GM21390 (cell line): Measurements from ENCODE around the gene CMA1.
"Not testable (repeated sequence)": the region's sequence is repeated elsewhere in the genome, so short reads cannot be mapped to it uniquely, and the experiment has no call there.

Experiments used
- ATAC-seq: cut with Tn5 transposase; IDR thresholded peaks from one replicate; pipeline ENCODE4 v1.9.1; 2021; ENCODE audit not compliant: unreplicated experiment

Gene CMA1

DNA sequence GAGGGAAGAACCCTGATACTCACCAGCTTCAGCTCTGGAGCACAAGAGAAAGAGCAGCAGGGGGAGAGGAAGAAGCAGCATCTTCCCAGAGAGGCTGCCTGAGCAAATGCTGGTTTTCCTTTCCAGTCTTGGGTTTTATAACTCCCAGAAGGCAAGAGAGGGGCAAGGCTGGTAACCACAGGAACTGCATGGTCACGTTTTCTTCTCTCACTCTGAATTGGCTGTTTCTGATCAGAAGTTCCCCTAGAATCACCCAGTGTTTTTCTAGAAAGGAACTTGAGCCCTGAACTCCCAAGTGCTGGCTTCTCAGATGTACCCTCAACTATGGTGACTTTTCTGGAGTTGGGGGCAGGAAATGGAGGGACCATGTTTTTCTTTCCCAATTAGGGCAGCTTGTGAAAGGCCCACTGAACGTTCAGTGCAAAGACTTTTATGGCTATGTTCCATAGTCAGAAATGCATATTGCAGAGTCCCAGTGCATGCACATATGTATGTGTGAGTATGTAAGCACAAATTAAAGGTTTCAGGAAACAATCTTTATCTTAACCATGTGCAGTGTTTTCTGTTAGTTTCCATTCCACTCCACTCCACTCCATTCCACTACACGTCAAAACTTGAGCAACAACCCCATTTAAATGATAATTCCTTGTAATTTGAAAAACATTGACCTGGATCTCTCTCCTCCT, at the start of gene CMA1:
Gene CMA1, minus strand, starts transcription at position 111 of the 686 bp plus-strand sequence. Its CDS starts 30 bp downstream, at position 81.
- ATAC-seq: no peak

DNA sequence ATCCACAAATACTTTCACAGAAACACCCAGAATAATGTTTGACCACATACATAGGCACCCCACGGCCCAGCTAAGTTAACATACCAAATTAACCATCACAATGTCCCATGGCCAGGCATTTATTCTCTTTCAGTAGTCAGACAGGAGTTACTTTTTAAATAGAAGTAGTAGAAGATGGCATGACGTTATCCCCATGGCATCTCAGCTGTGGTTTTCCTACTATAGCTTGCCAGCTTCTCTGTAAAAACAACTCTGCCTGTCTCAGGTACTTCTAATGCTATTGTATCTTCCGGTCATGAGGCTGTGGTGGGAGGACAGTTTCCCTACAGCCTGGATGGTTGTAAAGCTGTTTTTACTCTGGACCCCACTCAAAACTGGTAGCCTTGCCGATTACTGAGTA, 48.7 kb upstream of the CMA1 start:
- no peak for ATAC-seq

DNA sequence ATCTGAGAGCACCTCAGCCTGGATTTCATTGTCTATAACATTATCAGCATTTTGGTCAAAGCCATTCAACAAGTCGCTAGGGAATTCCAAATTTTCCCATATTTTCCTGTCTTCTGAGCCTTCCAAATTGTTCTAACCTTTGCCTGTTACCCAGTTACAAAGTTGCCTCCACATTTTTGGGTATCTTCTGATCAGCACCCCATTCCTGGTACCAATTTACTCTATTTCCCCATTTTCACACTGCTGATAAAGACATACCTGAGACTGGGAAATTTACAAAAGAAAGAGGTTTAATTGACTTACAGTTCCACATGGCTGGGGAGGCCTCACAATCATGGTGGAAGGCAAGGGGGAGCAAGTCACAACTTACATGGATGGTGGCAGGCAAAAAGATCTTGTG, 41.0 kb upstream of the CMA1 start:
- ATAC-seq: not testable (repeated sequence)

GRCh38 chr14:24542346-24542936, 34.4 kb upstream of the CMA1 start:
- no peak for ATAC-seq

DNA sequence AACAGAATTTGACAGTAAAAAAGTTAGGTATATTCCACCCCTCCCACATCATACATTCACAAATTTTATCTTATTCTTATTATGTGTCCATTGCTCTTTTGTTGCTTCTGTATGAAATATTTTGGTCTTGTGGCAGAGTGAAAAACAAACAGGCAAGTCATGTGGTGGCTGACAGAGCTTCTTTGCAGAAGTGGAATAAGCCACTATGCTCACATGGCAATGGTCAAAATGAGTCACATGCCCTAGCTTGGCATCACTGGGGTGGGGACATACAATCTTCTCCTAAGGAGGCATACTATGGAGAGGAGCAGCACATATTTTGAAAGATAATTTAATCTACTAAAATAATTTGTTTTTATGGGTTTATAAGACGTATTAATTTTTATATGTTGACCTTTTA, 27.7 kb upstream of the CMA1 start:
- no peak for ATAC-seq

DNA sequence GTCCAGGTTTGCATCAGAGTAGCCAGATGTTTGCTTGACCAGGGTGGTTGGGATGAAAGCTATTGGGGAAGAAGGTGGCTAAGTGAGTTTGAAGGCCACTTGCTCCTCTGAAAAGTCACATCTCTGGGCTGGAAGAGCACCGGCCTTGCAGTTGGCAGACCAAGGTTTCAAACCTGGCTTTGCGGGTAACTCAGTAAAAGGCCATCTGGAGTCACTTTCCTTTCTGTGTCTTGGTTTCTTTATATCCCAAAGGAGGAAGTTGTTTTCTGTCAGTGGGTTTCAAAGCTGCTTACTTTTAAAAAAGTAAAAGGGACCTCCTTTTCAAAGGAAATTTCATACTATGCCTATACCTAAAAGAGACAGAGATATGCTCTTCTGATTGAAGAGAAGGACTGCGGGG, 26.2 kb upstream of the CMA1 start:
- ATAC-seq: no peak

DNA sequence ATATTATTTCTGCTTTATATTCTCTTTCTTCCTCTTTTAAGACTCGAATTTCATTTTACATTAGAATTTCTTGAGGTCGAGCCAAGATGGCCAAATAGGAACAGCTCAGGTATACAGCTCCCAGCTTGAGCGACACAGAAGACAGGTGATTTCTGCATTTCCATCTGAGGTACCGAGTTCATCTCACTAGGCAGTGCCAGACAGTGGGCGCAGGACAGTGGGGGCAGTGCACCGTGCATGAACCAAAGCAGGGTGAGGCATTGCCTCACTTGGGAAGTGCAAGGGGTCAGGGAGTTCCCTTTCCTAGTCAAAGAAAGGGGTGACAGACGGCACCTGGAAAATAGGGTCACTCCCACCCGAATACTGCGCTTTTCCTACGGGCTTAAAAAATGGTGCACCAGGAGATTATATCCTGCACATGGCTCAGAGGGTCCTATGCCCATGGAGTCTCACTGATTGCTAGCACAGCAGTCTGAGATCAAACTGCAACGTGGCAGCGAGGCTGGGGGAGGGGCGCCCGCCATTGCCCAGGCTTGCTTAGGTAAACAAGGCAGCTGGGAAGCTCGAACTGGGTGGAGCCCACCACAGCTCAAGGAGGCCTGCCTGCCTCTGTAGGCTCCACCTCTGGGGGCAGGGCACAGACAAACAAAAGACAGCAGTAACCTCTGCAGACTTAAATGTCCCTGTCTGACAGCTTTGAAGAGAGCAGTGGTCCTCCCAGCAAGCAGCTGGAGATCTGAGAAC, 18.0 kb upstream of the CMA1 start:
- ATAC-seq: not testable (repeated sequence)

- ATAC-seq: no peak
Measured at GRCh38 chr14:24518851-24519250, 10.8 kb upstream of the CMA1 start.

- no peak for ATAC-seq
Measured at GRCh38 chr14:24514209-24514608, 6.1 kb upstream of the CMA1 start.

DNA sequence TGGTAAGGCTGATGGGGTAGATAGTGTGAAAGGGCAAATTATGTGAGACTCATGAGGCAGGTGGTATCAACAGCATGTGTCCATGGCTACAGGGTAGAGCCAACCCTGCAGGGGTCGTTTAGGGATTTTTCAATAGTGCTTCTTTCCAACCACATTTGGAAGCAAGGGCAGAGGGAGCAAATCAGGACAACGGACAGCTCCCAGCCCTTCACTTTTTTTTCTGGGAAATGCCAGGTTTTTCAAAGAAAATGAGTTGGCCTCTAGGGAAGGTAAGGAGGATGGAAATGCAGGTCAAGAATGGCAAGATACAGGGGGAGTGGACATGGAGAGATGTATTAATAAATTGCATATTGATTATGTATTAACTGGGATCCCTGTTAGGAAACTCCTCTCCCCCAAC, 4.9 kb upstream of the CMA1 start:
- ATAC-seq: no peak

GRCh38 chr14:24506443-24506842, 1.6 kb downstream of the CMA1 start:
- ATAC-seq: no peak

DNA sequence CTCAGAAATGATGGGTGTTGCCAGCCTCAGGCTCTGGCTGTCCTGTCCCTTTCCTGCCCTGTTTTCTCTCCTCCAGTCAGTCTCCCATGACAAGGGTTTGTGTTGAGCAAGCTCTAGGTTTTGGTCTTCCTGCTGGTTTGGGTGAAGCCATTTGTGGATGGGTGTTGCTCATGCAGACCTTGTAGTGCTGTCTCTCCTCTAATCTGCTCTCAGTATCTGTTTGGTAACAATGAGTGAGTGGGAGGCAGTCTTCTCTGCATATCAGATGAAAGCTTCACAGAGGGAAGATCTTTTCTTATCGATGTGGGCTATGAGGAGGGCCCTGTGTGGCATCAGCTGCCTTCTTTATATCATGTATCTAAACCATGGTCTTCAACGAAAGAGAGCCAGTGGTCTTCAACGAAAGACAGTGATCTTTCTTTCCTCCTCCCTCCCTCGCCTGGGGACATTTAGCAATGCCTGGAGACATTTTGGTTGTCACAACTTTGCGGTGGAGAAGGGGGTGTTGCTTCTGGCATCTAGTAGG, 3.6 kb downstream of the CMA1 start:
- no peak for ATAC-seq

DNA sequence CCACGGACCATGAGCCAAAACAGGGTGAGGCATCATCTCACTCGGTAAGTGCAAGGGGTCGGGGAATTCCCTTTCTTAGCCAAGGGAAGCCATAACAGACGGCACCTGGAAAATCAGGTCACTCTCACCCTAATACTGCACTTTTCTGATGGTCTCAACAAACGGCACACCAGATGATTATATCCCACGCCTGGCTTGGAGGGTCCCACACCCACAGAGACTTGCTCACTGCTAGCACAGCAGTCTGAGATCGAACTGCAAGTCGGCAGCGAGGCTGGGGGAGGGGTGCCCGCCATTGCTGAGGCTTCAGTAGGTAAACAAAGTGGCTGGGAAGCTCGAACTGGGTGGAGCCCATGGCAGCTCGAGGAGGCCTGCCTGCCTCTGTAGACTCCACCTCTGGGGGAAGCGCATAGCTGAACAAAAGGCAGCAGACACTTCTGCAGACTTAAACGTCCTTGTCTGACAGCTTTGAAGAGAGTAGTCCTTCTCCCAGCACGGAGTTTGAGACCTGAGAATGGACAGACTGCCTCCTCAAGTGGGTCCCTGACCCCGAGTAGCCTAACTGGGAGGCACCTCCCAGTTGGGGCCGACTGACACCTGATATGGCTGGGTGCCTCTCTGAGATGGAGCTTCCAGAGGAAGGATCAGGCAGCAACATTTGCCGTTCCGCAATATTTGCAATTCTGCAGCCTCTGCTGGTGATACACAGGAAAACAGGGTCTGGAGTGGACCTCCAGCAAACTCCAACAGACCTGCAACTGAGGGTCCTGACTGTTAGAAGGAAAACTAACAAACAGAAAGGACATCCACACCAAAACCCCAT, 16.3 kb downstream of the CMA1 start:
- not testable (repeated sequence) for ATAC-seq

DNA sequence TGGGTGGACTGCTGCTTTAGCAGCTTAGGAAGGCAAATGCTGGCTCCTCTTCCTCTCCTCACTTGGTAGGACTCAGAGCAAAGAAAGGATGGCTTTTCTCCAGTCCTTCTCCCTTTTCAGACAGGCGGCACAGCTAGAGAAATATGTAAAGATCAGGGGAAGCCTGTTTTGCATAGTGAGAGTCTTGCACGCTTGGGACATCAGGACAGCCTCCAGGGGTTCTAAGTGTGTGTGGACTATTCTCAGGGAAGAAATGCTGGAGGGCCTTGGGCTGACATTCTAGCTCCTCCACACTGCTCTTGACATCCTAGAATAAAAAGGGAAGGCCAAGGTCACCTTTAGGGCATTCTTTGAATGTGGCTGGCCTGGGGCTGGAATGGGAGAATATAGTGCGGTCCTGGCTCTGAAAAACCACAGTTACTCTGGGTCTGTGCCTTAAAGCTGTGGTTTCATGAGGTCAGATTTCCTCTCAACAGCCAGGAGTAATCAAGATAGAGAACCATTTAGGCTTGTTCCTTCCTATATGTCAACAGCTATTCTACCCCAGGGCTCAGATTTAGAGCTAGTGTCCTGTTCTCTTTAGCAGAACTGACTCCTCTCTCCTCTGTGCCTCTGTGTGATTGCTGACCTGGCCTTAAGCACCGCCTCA, 24.3 kb downstream of the CMA1 start:
- peak; percentile 60 for ATAC-seq

DNA sequence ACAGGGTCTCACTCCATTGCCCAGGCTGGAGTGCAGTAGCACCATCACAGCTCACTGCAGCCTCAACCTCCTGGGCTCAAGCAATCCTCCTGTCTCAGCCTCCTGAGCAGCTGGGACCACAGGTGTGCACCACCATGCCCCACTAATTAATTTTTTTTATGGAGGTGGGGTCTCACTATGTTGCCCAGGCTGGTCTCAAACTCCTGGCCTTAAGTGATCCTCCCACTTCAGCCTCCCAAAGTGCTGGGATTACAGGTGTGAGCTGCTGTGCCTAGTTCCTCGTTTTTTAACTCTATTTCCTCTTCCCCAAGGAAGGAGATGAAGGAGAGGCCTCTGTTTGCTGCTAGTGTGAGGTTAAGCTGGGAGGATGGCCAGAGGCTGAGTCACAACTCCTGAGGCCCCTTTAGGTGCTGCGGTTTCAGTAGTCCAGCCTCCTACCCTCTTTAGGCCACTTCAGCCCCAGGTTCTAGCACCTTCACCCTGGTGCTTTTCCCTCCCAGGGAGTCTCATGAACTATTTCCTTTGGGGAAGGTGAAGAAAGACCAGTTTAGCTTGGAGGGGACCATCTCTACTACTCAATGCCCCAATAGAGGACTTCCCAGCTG, 25.3 kb downstream of the CMA1 start:
- not testable (repeated sequence) for ATAC-seq

GRCh38 chr14:24481622-24482324, 26.3 kb downstream of the CMA1 start:
- ATAC-seq: peak; percentile 61

- ATAC-seq: not testable (repeated sequence)
Measured at GRCh38 chr14:24479999-24480398, 28.1 kb downstream of the CMA1 start.

- ATAC-seq: no peak
Measured at GRCh38 chr14:24475261-24475660, 32.8 kb downstream of the CMA1 start.

GRCh38 chr14:24473211-24473610, 34.9 kb downstream of the CMA1 start:
- ATAC-seq: no peak
